A549 (cell line): ENCODE measurements around the gene UBXN10. TPM values are rescaled to one million over a fixed set of nuclear protein-coding genes. Genes with fewer than 3 reads are reported as not detected.
A peak's percentile ranks its signal among the peaks of the same experiment; 100 is the strongest.

Experiments used
- ATAC-seq, 2 experiments: fragments of 200-7000 bp in 1 of 2; fragments of >200 bp in 1 of 2; cut with Nextera tagmentation in 1 of 2; cut with Tn5 transposase in 1 of 2; 3 replicates each; pipeline versions ENCODE4 v1.8.0 to v1.9.1; 2018 to 2020; ENCODE audit warnings: mild to moderate bottlenecking in 1 of 2, moderate library complexity in 1 of 2
- CTCF ChIA-PET: fragments of 300-600 bp; sonication (Branson Sonifier 250); formaldehyde crosslinking; extraction: SDS; loops from one replicate; lab custom pipeline; 2021; ENCODE audit warnings: antibody characterized with exemption, inconsistent platforms; lab: Yijun Ruan, JAX
- POLR2A ChIA-PET: fragments of 350-600 bp; formaldehyde crosslinking; extraction: SDS; loops from one replicate; lab custom pipeline; 2021; ENCODE audit warnings: antibody characterized with exemption, inconsistent platforms; lab: Yijun Ruan, JAX
- DNase-seq, 2 experiments: peaks; one replicate each; pipeline versions ENCODE4 v3.0.0 to v3.0.0-alpha.2; 2011 to 2016; ENCODE audit warnings: low read depth in 1 of 2, low spot score in 1 of 2
- FAIRE-seq: peaks from 2 replicates; lab custom pipeline; 2011; peaks lifted over from hg19 to GRCh38; lab: Jason Lieb, UNC
- H3K27ac ChIP-seq, 2 experiments: fragments of >200 bp; sonication (Bioruptor Twin); formaldehyde crosslinking; 3 replicates each; pipeline ENCODE4 v1.5.1; 2016 to 2017
- H3K4me1 ChIP-seq: fragments of >200 bp; sonication (Bioruptor Twin); formaldehyde crosslinking; 3 replicates; pipeline ENCODE4 v1.6.1; 2016
- H3K4me2 ChIP-seq: fragments of >200 bp; sonication (Bioruptor Twin); formaldehyde crosslinking; 3 replicates; pipeline ENCODE4 v1.6.1; 2016
- H3K4me3 ChIP-seq: fragments of >200 bp; sonication (Bioruptor Twin); formaldehyde crosslinking; 3 replicates; pipeline ENCODE4 v1.5.1; 2016
- H3K9me3 ChIP-seq: fragments of >200 bp; sonication (Bioruptor Twin); formaldehyde crosslinking; 3 replicates; pipeline ENCODE4 v1.6.1; 2016
- BHLHE40 ChIP-seq: IDR thresholded peaks from 2 replicates; pipeline ENCODE4 v1.6.1; 2012; ENCODE audit warnings: low read depth, low read length, inconsistent platforms
- CEBPB ChIP-seq, 2 experiments: fragments of >200 bp in 1 of 2; sonication (Bioruptor Twin) in 1 of 2; formaldehyde crosslinking in 1 of 2; IDR thresholded peaks; 2 replicates each; pipeline ENCODE4 v1.6.1; 2012 to 2016
- CHD4 ChIP-seq: fragments of 200-600 bp; sonication (generic); IDR thresholded peaks from 2 replicates; pipeline ENCODE4 v1.6.1; 2016; ENCODE audit warnings: antibody characterized with exemption, mild to moderate bottlenecking, borderline replicate concordance
- E2F6 ChIP-seq: IDR thresholded peaks from 2 replicates; pipeline ENCODE4 v1.6.1; 2012; ENCODE audit warnings: low read depth, borderline replicate concordance
- EP300 ChIP-seq, 2 experiments: fragments of >200 bp; sonication (Bioruptor Twin); formaldehyde crosslinking; IDR thresholded peaks; 2 replicates in 1 of 2; 3 replicates in 1 of 2; pipeline ENCODE4 v1.6.1; 2016 to 2017
- ESRRA ChIP-seq: fragments of 150-350 bp; IDR thresholded peaks from 2 replicates; pipeline ENCODE4 v1.6.1; 2014; ENCODE audit warnings: mild to moderate bottlenecking, low read length, borderline replicate concordance
- FOSB ChIP-seq: fragments of 250-450 bp; sonication (Bioruptor Pico); IDR thresholded peaks from 2 replicates; pipeline ENCODE4 v1.5.0; 2020; ENCODE audit warnings: mild to moderate bottlenecking, moderate library complexity
- FOSL2 ChIP-seq, 2 experiments: fragments of 450-650 bp in 1 of 2; fragments of >200 bp in 1 of 2; sonication (Bioruptor Twin) in 1 of 2; formaldehyde crosslinking; IDR thresholded peaks; 2 replicates each; pipeline versions ENCODE4 v1.5.0 to v1.6.1; 2016 to 2020; ENCODE audit warnings: mild to moderate bottlenecking in 1 of 2, moderate library complexity in 1 of 2
- FOXS1 ChIP-seq: fragments of 250-450 bp; sonication (Bioruptor Pico); IDR thresholded peaks from 2 replicates; pipeline ENCODE4 v1.5.0; 2020; ENCODE audit warnings: mild to moderate bottlenecking, moderate library complexity
- GATA3 ChIP-seq: IDR thresholded peaks from 2 replicates; pipeline ENCODE4 v1.6.1; 2012; ENCODE audit warnings: borderline replicate concordance
- HEYL ChIP-seq: fragments of 250-450 bp; sonication (Bioruptor Pico); IDR thresholded peaks from 2 replicates; pipeline ENCODE4 v1.8.0; 2021; ENCODE audit warnings: mild to moderate bottlenecking, moderate library complexity
- HMGXB4 ChIP-seq: fragments of 250-450 bp; sonication (Bioruptor Pico); IDR thresholded peaks from 2 replicates; pipeline ENCODE4 v1.5.0; 2021; ENCODE audit warnings: mild to moderate bottlenecking, moderate library complexity, borderline replicate concordance
- HOXA7 ChIP-seq: fragments of 250-450 bp; sonication (Bioruptor Pico); IDR thresholded peaks from 2 replicates; pipeline ENCODE4 v1.5.0; 2020; ENCODE audit warnings: mild to moderate bottlenecking, moderate library complexity
- HOXB5 ChIP-seq: fragments of 250-450 bp; sonication (Bioruptor Pico); IDR thresholded peaks from 2 replicates; pipeline ENCODE4 v1.5.0; 2020; ENCODE audit warnings: mild to moderate bottlenecking, moderate library complexity
- JUN ChIP-seq, 2 experiments: fragments of >200 bp; sonication (Bioruptor Twin); formaldehyde crosslinking; IDR thresholded peaks; 2 replicates in 1 of 2; 3 replicates in 1 of 2; pipeline ENCODE4 v1.6.1; 2016 to 2017
- JUNB ChIP-seq: fragments of >200 bp; sonication (Bioruptor Twin); formaldehyde crosslinking; IDR thresholded peaks from 2 replicates; pipeline ENCODE4 v1.6.1; 2016
- KDM1A ChIP-seq: fragments of 200-600 bp; sonication (generic); IDR thresholded peaks from 2 replicates; pipeline ENCODE4 v1.6.1; 2016; ENCODE audit warnings: low read depth, mild to moderate bottlenecking
- MYC ChIP-seq: IDR thresholded peaks from 2 replicates; pipeline ENCODE4 v1.6.1; 2012; ENCODE audit warnings: mild to moderate bottlenecking, inconsistent platforms, low read length, improper control_type of control experiment, borderline replicate concordance
- NFE2L2 ChIP-seq: fragments of 150-350 bp; conservative IDR thresholded peaks from 2 replicates; pipeline ENCODE4 v1.6.1; 2014; ENCODE audit warnings: low read length
- NPAS2 ChIP-seq: fragments of 250-450 bp; sonication (Bioruptor Pico); IDR thresholded peaks from 2 replicates; pipeline ENCODE4 v1.8.0; 2022; ENCODE audit warnings: mild to moderate bottlenecking, moderate library complexity, borderline replicate concordance
- NR3C1 ChIP-seq: fragments of >200 bp; sonication (Bioruptor Twin); formaldehyde crosslinking; IDR thresholded peaks from 3 replicates; pipeline ENCODE4 v1.6.1; 2017
- POLR2A ChIP-seq: IDR thresholded peaks from 2 replicates; pipeline ENCODE4 v1.6.1; 2012; ENCODE audit warnings: mild to moderate bottlenecking, low read length
- RARB ChIP-seq: fragments of 250-450 bp; sonication (Bioruptor Pico); IDR thresholded peaks from 2 replicates; pipeline ENCODE4 v1.8.0; 2021; ENCODE audit warnings: mild to moderate bottlenecking, moderate library complexity
- RFX5 ChIP-seq: fragments of 450-650 bp; IDR thresholded peaks from 2 replicates; pipeline ENCODE4 v1.7.1; 2014; ENCODE audit warnings: antibody characterized with exemption, mild to moderate bottlenecking, moderate library complexity
- SREBF2 ChIP-seq: fragments of 450-650 bp; IDR thresholded peaks from 2 replicates; pipeline ENCODE4 v1.6.1; 2014; ENCODE audit warnings: mild to moderate bottlenecking, moderate library complexity
- TFCP2L1 ChIP-seq: fragments of 250-450 bp; sonication (Bioruptor Pico); IDR thresholded peaks from 2 replicates; pipeline ENCODE4 v1.5.0; 2021; ENCODE audit warnings: mild to moderate bottlenecking
- ZC3H11A ChIP-seq: fragments of 450-650 bp; IDR thresholded peaks from 2 replicates; pipeline ENCODE4 v1.6.1; 2014; ENCODE audit warnings: antibody characterized with exemption, mild to moderate bottlenecking
- ZFP36 ChIP-seq: fragments of 450-650 bp; IDR thresholded peaks from 2 replicates; pipeline ENCODE4 v1.6.1; 2014; ENCODE audit warnings: borderline replicate concordance; ENCODE audit not compliant: partially characterized antibody
- ZNF302 ChIP-seq: fragments of 250-450 bp; sonication (Bioruptor Pico); IDR thresholded peaks from 2 replicates; pipeline ENCODE4 v1.9.0; 2021; ENCODE audit warnings: inconsistent platforms, mild to moderate bottlenecking, moderate library complexity
- WGBS: methylation state at CpG from one replicate; pipeline ENCODE4 v1.1.6; 2017; ENCODE audit errors: missing lambda C conversion rate; 5-methylcytosine and 5-hydroxymethylcytosine counted together
- polyA plus RNA-seq, 4 experiments: library from polyadenylated mRNA; depleted of rRNA in 3 of 4; stranded (reverse); fragments of >200 nt; fragmentation: RNase III in 1 of 4; extraction: RNeasy Plus Mini Kit Qiagen cat#74134 plus additional on column Dnase treatment in 1 of 4; gene quantifications; 2 replicates in 3 of 4; 3 replicates in 1 of 4; pipeline ENCODE4 v1.2.3, GENCODE V29; 2011 to 2017
- TF ChIP-seq, protein P1 (sequence below): fragments of 450-650 bp; IDR thresholded peaks from 2 replicates; pipeline ENCODE4 v1.6.1; 2014; ENCODE audit warnings: antibody characterized with exemption

Gene UBXN10
- polyA plus RNA-seq, 2 of the 4 experiments (the other 2 are of a cell fraction) = not detected

DNA sequence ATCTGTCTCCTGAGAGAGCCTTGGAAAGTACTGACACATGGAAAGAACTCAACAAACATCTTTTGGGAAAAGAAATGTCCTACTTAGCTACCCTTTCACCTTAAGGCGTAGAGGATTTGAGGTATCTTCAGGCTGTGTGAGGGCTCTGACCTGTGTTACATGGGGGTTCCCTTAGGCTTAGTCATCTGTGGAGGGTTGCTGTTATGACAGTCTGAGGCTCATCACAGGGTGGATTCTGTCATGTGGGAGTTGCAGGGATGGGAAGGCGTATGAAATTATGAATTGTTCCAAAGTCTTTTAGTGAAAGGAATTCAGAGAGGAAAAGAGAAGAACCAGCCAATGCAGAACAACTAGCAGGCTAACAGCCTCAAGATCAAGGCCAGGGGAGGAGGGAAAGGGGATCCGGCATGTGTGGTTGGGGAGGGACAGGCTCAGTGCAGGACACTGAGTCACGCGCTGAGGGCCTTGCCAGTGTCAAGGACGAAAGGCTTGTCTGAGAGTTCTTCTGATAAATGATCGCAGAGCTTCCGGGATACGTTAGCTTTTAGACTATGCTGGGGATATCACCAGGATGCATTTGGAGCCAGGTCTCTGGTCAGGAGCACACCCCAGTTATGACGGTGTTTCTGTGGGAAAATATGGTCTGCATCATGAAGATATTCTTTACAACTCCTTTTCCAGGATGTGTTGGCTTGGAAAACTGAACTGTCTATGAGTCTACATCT lies 25.0 kb downstream of the UBXN10 start:
- H3K4me2 ChIP-seq = peak overlapping the region; percentile 60
- peaks cover 34% of the 10 kb centered on the region for H3K4me1 ChIP-seq
- peak overlapping the region; percentile 82 to 91 for H3K27ac ChIP-seq

GRCh38 chr1:20211511-20211931 lies 25.6 kb downstream of the UBXN10 start:
- 15% methylated on average over 4 of the region's 4 CpGs for WGBS
- CTCF ChIA-PET = interaction anchor here (0.5 to 11.9 kb wide), 13 partner anchors 10 to 983 kb away, joined by 3 to 162 read pairs (median 9); no protein-coding TSS in a partner anchor
- no peak for TF ChIP-seq FOXS1 (CRISPR knock-in tag)
- TF ChIP-seq EP300 (IDR thresholded peaks at IDR 0.05) = peak; percentile 31 to 77; a peak in 3 of 5 replicates
- TF ChIP-seq JUNB = peak; percentile 54; the same call in 1 of the 2 replicates
- TF ChIP-seq FOSL2 (IDR thresholded peaks at IDR 0.05) = no peak
- 0 out of 2 replicates have a peak, but pooled peaks have one; percentile 21 for TF ChIP-seq FOSL2 (CRISPR knock-in tag; IDR thresholded peaks at IDR 0.05)
- no peak for TF ChIP-seq ZNF302 (CRISPR knock-in tag)
- TF ChIP-seq JUN (IDR thresholded peaks at IDR 0.05) = peak in 1 of 2 experiments; percentile 57; a peak in 2 of 5 replicates
- no peak for TF ChIP-seq HEYL
- no peak for TF ChIP-seq ZFP36
- TF ChIP-seq, protein P1, sequence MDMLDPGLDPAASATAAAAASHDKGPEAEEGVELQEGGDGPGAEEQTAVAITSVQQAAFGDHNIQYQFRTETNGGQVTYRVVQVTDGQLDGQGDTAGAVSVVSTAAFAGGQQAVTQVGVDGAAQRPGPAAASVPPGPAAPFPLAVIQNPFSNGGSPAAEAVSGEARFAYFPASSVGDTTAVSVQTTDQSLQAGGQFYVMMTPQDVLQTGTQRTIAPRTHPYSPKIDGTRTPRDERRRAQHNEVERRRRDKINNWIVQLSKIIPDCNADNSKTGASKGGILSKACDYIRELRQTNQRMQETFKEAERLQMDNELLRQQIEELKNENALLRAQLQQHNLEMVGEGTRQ = peak; percentile 46; the same call in 1 of the 2 replicates
- peak; percentile 23; the same call in 1 of the 2 replicates for TF ChIP-seq GATA3
- TF ChIP-seq, all 56 proteins: peak for 6
- H3K9me3 ChIP-seq = no peaks in the 10 kb centered on the region; the same call in 2 of the 3 replicates
- peak; percentile 31 to 72 for DNase-seq
- peaks cover 34% of the 10 kb centered on the region for H3K4me1 ChIP-seq
- POLR2A ChIA-PET = no interaction called here
- H3K4me3 ChIP-seq = no peak overlapping the region
- FAIRE-seq = no peak
- H3K4me2 ChIP-seq = peak overlapping the region; percentile 60
- peak overlapping the region; percentile 87 to 91 for H3K27ac ChIP-seq
- peak; percentile 80 to 81 for ATAC-seq

More for the DNA sequence above, 25.0 kb downstream of the UBXN10 start:
- 69% methylated on average over 10 of the region's 10 CpGs for WGBS
- POLR2A ChIA-PET = no interaction called here
- peak in 1 of 2 experiments; percentile 30 for DNase-seq
- TF ChIP-seq GATA3 = no peak
- TF ChIP-seq HOXB5 (CRISPR knock-in tag) = no peak
- no peak for TF ChIP-seq BHLHE40
- no peak for TF ChIP-seq KDM1A
- no peak for TF ChIP-seq FOSL2 (IDR thresholded peaks at IDR 0.05)
- TF ChIP-seq FOSL2 (CRISPR knock-in tag; IDR thresholded peaks at IDR 0.05) = no peak
- no peak for TF ChIP-seq E2F6
- TF ChIP-seq MYC = no peak
- no peak for TF ChIP-seq HOXA7 (CRISPR knock-in tag)
- TF ChIP-seq NR3C1 = no peak
- TF ChIP-seq, all 56 proteins: peak for 0
- Histone ChIP-seq H3K9me3 (no peaks in the 10 kb centered on the region), H3K4me3 (no peak overlapping the region)
- CTCF ChIA-PET = interaction anchor here (1.4 to 11.9 kb wide), 5 partner anchors 10 to 283 kb away, joined by 5 to 162 read pairs (median 8); no protein-coding TSS in a partner anchor
- FAIRE-seq = no peak
- peak; percentile 22 to 47; a peak in 4 of 6 replicates for ATAC-seq

DNA sequence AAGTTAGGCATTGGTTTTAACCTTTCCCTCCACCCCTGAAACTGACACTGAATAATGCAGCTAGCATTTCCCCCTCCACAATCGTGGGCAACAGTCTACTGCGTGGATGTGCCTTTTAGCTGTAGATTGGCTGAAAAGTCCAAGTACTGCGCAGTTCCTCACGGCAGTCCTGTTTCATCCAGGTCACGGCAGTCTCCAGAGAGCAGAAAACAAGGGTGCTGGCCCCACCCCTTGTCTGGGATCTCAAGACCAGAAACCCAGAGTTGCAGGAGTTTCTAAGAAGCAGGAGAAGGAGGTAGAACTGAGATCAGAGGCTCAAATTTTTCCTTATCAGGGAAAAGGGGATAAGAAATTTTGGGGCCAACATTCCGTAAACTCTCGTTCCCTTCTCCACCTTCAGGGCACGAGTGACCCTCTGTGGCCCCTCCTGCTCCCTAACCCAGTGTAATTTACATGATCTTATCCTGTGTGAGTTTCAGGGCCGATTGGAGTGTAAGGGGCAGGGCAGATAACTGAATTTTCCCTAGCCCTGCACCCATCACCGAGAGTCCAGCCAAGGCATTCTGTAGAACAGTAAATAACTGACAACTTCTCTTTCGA lies 26.3 kb downstream of the UBXN10 start:
- 68% methylated on average over 10 of the region's 11 CpGs for WGBS
- no peak overlapping the region for H3K4me3 ChIP-seq
- FAIRE-seq = no peak
- peak overlapping the region; percentile 60 for H3K4me2 ChIP-seq
- ChIA-PET POLR2A (no interaction called here), CTCF (interaction anchor here (0.5 to 11.9 kb wide), 69 partner anchors 9 to 1095 kb away, joined by 3 to 162 read pairs (median 4); no protein-coding TSS in a partner anchor)
- H3K9me3 ChIP-seq = no peaks in the 10 kb centered on the region; the same call in 2 of the 3 replicates
- TF ChIP-seq SREBF2 = no peak
- no peak for TF ChIP-seq RFX5
- no peak for TF ChIP-seq NPAS2 (CRISPR knock-in tag)
- TF ChIP-seq HMGXB4 = no peak
- TF ChIP-seq CHD4 = no peak
- no peak for TF ChIP-seq MYC
- TF ChIP-seq EP300 (IDR thresholded peaks at IDR 0.05) = no peak
- no peak for TF ChIP-seq RARB (CRISPR knock-in tag)
- no peak for TF ChIP-seq CEBPB (IDR thresholded peaks at IDR 0.05)
- TF ChIP-seq FOSL2 (IDR thresholded peaks at IDR 0.05) = no peak
- no peak for TF ChIP-seq FOSL2 (CRISPR knock-in tag; IDR thresholded peaks at IDR 0.05)
- TF ChIP-seq HEYL = no peak
- TF ChIP-seq POLR2A = no peak
- no peak for TF ChIP-seq ZC3H11A
- no peak for TF ChIP-seq NFE2L2
- TF ChIP-seq ESRRA = no peak
- TF ChIP-seq TFCP2L1 (CRISPR knock-in tag) = no peak
- no peak for TF ChIP-seq FOSB
- TF ChIP-seq NR3C1 = no peak
- peak in 1 of 2 experiments; percentile 35; a peak in 3 of 6 replicates for ATAC-seq
- DNase-seq = no peak
- H3K4me1 ChIP-seq = peaks cover 34% of the 10 kb centered on the region
- peak overlapping the region; percentile 87 to 91 for H3K27ac ChIP-seq
